C4-2B (cell line): ENCODE results near the gene DDX60.

Experiments used
- CTCF ChIP-seq: fragments of 450-650 bp; conservative IDR thresholded peaks from 2 replicates; pipeline ENCODE4 v1.5.1; 2017; ENCODE audit warnings: mild to moderate bottlenecking
- ZFX ChIP-seq: fragments of 450-650 bp; IDR thresholded peaks from 2 replicates; pipeline ENCODE4 v1.6.1; 2017

DNA sequence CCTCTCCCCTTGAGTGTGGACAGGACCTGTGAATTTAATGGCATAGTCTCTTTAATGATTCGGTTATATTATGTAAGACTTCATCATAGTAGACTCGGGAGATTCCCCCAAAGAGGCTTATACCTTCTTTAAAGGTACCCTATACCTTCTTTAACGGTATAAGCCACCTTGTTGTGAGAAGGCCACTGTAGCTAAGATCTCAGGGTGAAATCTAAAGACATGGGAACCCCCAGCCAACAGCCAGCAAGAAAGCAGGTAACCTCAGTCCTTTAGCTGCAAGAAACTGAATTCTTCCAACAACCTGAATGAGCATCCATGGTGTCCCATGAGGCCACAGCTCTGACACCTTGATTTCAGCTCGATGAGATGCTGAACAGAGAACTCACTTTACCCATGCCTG lies 931 bp downstream of the DDX60 start:
- TF ChIP-seq CTCF (no peak), ZFX (no peak)
